ENCODE data around the gene RECQL5.

Gene RECQL5

GRCh38 chr17:75701288-75701687 lies 34.3 kb upstream of the RECQL5 start:
- Histone ChIP-seq H3K4me3 (ENCODE audit: low read depth, low read length) (no peak overlapping the region), H3K36me3 (ENCODE audit: control insufficient read depth in 2 of 2, insufficient read depth in 1 of 2, low read length in 2 of 2) (peaks cover 32 to 94% of the 10 kb centered on the region in 2 experiments), H3K4me1 (ENCODE audit: control insufficient read depth, insufficient read depth, low read length) (no peaks in the 10 kb centered on the region), H3K27ac (ENCODE audit: extremely low read depth, low read depth, low read length) (no peak overlapping the region), H3K9me3 (ENCODE audit: control insufficient read depth, insufficient read depth, low read depth, low read length) (no peaks in the 10 kb centered on the region)
- TF ChIP-seq, protein P1, sequence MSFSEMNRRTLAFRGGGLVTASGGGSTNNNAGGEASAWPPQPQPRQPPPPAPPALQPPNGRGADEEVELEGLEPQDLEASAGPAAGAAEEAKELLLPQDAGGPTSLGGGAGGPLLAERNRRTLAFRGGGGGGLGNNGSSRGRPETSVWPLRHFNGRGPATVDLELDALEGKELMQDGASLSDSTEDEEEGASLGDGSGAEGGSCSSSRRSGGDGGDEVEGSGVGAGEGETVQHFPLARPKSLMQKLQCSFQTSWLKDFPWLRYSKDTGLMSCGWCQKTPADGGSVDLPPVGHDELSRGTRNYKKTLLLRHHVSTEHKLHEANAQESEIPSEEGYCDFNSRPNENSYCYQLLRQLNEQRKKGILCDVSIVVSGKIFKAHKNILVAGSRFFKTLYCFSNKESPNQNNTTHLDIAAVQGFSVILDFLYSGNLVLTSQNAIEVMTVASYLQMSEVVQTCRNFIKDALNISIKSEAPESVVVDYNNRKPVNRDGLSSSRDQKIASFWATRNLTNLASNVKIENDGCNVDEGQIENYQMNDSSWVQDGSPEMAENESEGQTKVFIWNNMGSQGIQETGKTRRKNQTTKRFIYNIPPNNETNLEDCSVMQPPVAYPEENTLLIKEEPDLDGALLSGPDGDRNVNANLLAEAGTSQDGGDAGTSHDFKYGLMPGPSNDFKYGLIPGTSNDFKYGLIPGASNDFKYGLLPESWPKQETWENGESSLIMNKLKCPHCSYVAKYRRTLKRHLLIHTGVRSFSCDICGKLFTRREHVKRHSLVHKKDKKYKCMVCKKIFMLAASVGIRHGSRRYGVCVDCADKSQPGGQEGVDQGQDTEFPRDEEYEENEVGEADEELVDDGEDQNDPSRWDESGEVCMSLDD (tag by site-specific recombination; IDR thresholded peaks at IDR 0.05): no peak
- TF ChIP-seq ZNF548 (tag by site-specific recombination; IDR thresholded peaks at IDR 0.05): no peak
- ChIA-PET CTCF (interaction anchor here (3.1 kb wide), 1 partner anchor 68 kb away, joined by 15 read pairs; the partner anchor contains the start of gene SMIM5), POLR2A (interaction anchor here (0.9 kb wide), 1 partner anchor 45 kb away, joined by 3 read pairs; no protein-coding TSS in a partner anchor)

- ChIA-PET CTCF (interaction anchor here (0.7 to 1.0 kb wide), 3 partner anchors 51 to 262 kb away, joined by 3 to 7 read pairs (median 3); no protein-coding TSS in a partner anchor), POLR2A (no interaction called here)
- peaks cover 28 to 92% of the 10 kb centered on the region in 2 experiments for H3K36me3 ChIP-seq (ENCODE audit: control insufficient read depth in 2 of 2, insufficient read depth in 1 of 2, low read length in 2 of 2)
- no peaks in the 10 kb centered on the region for H3K9me3 ChIP-seq (ENCODE audit: control insufficient read depth, insufficient read depth, low read depth, low read length)
- no peak overlapping the region for H3K27ac ChIP-seq (ENCODE audit: extremely low read depth, low read depth, low read length)
- H3K4me1 ChIP-seq (ENCODE audit: control insufficient read depth, insufficient read depth, low read length): no peaks in the 10 kb centered on the region
- TF ChIP-seq ZNF585B (tag by site-specific recombination; IDR thresholded peaks at IDR 0.05) (no peak), HOXA7 (CRISPR knock-in tag; IDR thresholded peaks at IDR 0.05; ENCODE audit: borderline replicate concordance) (no peak), SETDB1 (IDR thresholded peaks at IDR 0.05; ENCODE audit: insufficient read length, low read length) (no peak), ZNF174 (tag by site-specific recombination; IDR thresholded peaks at IDR 0.05) (no peak), ZNF549 (tag by site-specific recombination; IDR thresholded peaks at IDR 0.05) (no peak), ZNF112 (tag by site-specific recombination; IDR thresholded peaks at IDR 0.05) (peak; percentile 83), ZNF561 (tag by site-specific recombination; IDR thresholded peaks at IDR 0.05; ENCODE audit: borderline replicate concordance) (no peak)
- TF ChIP-seq, protein P2, sequence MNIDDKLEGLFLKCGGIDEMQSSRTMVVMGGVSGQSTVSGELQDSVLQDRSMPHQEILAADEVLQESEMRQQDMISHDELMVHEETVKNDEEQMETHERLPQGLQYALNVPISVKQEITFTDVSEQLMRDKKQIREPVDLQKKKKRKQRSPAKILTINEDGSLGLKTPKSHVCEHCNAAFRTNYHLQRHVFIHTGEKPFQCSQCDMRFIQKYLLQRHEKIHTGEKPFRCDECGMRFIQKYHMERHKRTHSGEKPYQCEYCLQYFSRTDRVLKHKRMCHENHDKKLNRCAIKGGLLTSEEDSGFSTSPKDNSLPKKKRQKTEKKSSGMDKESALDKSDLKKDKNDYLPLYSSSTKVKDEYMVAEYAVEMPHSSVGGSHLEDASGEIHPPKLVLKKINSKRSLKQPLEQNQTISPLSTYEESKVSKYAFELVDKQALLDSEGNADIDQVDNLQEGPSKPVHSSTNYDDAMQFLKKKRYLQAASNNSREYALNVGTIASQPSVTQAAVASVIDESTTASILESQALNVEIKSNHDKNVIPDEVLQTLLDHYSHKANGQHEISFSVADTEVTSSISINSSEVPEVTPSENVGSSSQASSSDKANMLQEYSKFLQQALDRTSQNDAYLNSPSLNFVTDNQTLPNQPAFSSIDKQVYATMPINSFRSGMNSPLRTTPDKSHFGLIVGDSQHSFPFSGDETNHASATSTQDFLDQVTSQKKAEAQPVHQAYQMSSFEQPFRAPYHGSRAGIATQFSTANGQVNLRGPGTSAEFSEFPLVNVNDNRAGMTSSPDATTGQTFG (tag by site-specific recombination; IDR thresholded peaks at IDR 0.05; ENCODE audit: borderline replicate concordance): no peak
- no peak overlapping the region for H3K4me3 ChIP-seq (ENCODE audit: low read depth, low read length)
Observed at GRCh38 chr17:75698659-75699058, 31.7 kb upstream of the RECQL5 start.

GRCh38 chr17:75697651-75698291 lies 30.8 kb upstream of the RECQL5 start:
- CTCF ChIA-PET: interaction anchor here (0.9 to 1.0 kb wide), 2 partner anchors 51 to 101 kb away, joined by 3 to 7 read pairs; no protein-coding TSS in a partner anchor
- H3K27ac ChIP-seq (ENCODE audit: extremely low read depth, low read depth, low read length): no peak overlapping the region
- peaks cover 26 to 92% of the 10 kb centered on the region in 2 experiments for H3K36me3 ChIP-seq (ENCODE audit: control insufficient read depth in 2 of 2, insufficient read depth in 1 of 2, low read length in 2 of 2)
- H3K4me1 ChIP-seq (ENCODE audit: control insufficient read depth, insufficient read depth, low read length): no peaks in the 10 kb centered on the region; the same call in 1 of the 2 replicates
- H3K9me3 ChIP-seq (ENCODE audit: control insufficient read depth, insufficient read depth, low read depth, low read length): no peaks in the 10 kb centered on the region
- no peak overlapping the region for H3K4me3 ChIP-seq (ENCODE audit: low read depth, low read length)
- POLR2A ChIA-PET: no interaction called here
- TF ChIP-seq, protein P3, sequence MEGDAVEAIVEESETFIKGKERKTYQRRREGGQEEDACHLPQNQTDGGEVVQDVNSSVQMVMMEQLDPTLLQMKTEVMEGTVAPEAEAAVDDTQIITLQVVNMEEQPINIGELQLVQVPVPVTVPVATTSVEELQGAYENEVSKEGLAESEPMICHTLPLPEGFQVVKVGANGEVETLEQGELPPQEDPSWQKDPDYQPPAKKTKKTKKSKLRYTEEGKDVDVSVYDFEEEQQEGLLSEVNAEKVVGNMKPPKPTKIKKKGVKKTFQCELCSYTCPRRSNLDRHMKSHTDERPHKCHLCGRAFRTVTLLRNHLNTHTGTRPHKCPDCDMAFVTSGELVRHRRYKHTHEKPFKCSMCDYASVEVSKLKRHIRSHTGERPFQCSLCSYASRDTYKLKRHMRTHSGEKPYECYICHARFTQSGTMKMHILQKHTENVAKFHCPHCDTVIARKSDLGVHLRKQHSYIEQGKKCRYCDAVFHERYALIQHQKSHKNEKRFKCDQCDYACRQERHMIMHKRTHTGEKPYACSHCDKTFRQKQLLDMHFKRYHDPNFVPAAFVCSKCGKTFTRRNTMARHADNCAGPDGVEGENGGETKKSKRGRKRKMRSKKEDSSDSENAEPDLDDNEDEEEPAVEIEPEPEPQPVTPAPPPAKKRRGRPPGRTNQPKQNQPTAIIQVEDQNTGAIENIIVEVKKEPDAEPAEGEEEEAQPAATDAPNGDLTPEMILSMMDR (tag by site-specific recombination; IDR thresholded peaks at IDR 0.05): no peak
- TF ChIP-seq ZNF426 (tag by site-specific recombination; IDR thresholded peaks at IDR 0.05) (no peak), BCL11B (tag by site-specific recombination; IDR thresholded peaks at IDR 0.05; ENCODE audit: low read depth) (no peak), ZNF292 (tag by site-specific recombination; IDR thresholded peaks at IDR 0.05; ENCODE audit: borderline replicate concordance, low read depth) (no peak), ZNF596 (tag by site-specific recombination; IDR thresholded peaks at IDR 0.05) (no peak), EGR2 (tag by site-specific recombination; IDR thresholded peaks at IDR 0.05; ENCODE audit: low read depth) (no peak), BCL6B (tag by site-specific recombination; IDR thresholded peaks at IDR 0.05) (no peak), ZNF48 (tag by site-specific recombination; IDR thresholded peaks at IDR 0.05) (no peak), TRIM28 (IDR thresholded peaks at IDR 0.05; ENCODE audit: borderline replicate concordance, low read length) (no peak)
- TF ChIP-seq, protein P4, sequence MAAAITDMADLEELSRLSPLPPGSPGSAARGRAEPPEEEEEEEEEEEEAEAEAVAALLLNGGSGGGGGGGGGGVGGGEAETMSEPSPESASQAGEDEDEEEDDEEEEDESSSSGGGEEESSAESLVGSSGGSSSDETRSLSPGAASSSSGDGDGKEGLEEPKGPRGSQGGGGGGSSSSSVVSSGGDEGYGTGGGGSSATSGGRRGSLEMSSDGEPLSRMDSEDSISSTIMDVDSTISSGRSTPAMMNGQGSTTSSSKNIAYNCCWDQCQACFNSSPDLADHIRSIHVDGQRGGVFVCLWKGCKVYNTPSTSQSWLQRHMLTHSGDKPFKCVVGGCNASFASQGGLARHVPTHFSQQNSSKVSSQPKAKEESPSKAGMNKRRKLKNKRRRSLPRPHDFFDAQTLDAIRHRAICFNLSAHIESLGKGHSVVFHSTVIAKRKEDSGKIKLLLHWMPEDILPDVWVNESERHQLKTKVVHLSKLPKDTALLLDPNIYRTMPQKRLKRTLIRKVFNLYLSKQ (tag by site-specific recombination; IDR thresholded peaks at IDR 0.05; ENCODE audit: borderline replicate concordance): no peak
